Hematopoietic multipotent progenitor cell treated with erythropoietin and hydrocortisone succinate and interleukin-3 and kit ligand, for 17 days (in vitro differentiated cells): ENCODE measurements around the gene IFI27L1.

Experiments
- DNase-seq: peaks from one replicate; pipeline ENCODE4 v3.0.0-alpha.2; 2015; ENCODE audit warnings: low spot score

IFI27L1 gene

GRCh38 chr14:94132285-94132887 lies 51.3 kb downstream of the IFI27L1 start:
- DNase-seq: peak; percentile 78

DNA sequence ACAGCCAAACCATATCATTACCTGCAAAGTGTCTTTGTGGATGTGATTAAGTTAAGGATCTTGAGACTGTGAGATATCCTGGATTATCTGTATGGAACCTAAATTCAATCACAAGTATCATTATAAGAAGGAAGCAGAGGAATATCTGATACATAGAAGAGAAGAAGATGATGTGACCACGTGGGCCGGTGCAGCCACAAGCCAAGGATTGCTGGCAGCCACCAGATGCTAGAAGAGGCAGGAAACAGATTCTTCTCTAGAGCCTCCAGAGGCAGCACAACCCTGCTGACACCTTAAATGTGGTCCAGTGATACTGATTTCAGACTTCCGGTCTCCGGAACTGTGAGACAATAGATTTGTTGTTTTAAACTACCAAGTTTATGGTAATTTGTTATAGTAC lies 54.4 kb downstream of the IFI27L1 start:
- DNase-seq: no peak

- DNase-seq: peak; percentile 80
Observed at GRCh38 chr14:94136575-94137331, 55.6 kb downstream of the IFI27L1 start.

DNA sequence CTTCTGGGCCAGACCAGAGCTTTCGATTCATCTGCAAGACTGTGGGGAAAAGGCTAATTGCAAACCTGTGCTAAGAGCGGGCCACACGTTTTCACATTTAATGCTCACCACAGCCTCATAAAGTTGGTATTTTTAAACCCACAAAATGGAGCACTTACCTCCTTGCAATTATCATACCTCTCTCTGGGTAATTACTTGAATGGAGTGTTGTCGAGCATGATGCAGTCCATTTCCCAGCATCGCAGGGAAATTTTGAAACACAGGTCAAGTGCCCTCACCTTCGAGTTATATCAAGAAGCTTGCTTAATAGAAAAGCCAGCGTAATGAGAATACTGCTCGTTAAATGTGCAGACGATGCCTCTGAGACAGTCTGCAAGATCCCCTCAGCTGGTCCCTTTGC lies 57.1 kb downstream of the IFI27L1 start:
- DNase-seq: no peak

DNA sequence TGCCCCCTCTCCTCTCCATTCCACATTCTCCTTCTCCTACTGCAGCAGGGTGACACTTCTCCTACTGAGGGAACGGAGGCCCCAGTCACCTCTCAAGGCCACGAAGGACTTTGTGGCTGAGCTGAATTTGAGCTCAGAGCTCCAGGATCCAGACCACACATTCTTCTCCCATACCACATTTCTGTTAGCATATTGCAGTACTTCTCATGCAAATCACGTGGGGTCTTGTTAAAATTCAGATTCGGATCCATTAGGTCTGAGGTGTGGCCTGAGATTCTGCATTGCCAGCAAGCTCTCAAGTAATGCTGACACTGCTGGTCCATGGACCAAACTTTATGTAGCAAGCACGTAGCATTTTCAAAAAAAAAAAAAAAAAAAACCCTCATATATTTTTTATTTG lies 57.9 kb downstream of the IFI27L1 start:
- no peak for DNase-seq

- DNase-seq: no peak
Observed at GRCh38 chr14:94139421-94139820, 58.3 kb downstream of the IFI27L1 start.

- DNase-seq: no peak
Observed at GRCh38 chr14:94142247-94142646, 61.1 kb downstream of the IFI27L1 start.

DNA sequence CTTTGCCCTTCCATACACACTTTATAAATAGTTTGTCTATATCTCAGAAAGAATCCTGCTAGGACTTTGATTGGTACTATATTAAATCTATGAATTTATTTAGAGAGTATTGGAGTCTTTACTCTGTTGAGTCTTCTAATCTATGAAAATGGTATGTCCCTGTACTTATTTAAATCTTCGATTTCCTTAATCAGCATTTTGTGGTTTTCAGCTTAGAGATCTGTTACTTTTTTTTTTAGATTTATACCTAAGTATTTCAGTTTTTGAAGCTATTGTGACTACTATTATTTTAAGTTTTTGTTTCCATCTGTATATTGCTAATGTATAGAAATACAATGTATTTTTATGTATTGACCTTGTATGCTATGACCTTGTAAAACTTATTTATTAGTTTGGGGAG lies 61.7 kb downstream of the IFI27L1 start:
- no peak for DNase-seq

DNA sequence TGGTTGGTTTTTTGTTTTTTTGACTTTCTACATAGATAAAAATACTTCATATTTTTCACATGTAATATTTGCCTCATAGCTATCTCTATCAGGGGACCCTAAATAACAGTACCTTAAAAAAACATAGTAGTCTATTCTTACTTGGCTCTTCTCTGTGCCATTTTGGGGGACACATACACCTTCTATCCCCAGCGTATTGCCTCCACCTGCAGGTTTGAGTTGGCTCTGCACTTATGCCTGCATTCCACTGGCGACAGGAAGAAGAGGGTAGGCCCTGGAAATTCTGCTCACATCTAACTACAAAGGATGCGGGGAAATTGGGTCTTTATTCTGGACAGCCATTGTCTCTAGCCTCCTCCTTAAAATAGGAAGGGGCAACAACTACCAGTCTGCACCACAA lies 62.1 kb downstream of the IFI27L1 start:
- DNase-seq: no peak

DNA sequence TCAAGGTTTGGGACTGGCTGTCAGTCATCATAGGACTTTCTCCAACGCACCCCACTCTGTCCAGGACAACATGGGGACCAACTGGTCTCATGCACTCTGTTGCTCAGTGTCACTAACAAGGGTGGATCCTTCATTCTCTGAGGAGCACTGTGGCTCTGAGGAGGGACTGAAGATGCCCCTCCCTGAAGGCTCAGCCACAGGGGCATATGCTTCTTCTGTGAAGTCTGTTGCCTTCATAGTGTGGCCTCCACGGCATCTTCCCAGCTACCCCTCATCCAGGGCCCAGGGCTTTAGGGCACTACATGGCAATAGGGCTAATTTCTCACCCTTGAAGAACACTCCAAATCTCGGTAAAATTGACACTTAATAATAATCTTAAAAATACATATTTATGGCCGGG lies 62.6 kb downstream of the IFI27L1 start:
- DNase-seq: no peak

GRCh38 chr14:94144765-94145164 lies 63.7 kb downstream of the IFI27L1 start:
- DNase-seq: no peak

DNA sequence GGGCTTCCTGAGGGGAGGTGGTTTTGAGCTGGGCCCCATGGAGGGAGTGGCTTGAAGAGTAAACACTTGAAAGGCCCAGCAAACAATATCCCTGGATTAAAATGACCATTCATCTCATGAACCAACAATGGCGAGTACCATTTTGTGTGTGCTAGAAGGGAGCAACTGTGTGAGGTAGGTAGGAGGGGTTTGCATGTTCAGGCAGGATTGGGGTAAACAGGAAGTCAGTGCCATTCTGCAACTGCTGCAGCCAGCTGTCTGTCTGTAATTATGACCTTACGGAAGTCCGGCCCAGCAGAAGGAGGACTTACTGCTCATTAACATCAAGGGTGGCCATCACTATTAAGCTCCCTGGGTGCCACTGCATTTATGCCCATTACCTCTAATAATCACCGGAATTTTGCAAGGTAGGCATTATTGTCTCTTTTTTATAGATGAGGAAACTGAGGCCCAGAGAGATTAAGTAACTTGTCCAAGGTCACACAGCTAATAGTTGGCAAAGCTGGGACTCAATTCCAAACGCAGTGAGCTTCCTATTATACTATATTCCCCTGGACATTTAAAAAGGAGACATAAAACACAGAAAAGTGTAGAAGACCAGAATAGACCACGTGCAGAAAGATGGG lies 64.9 kb downstream of the IFI27L1 start:
- DNase-seq: no peak
